HUES48 (cell line): ENCODE data around the gene PTPN3.
"Not testable (repeated sequence)": the region's sequence is repeated elsewhere in the genome, so short reads cannot be mapped to it uniquely, and the experiment has no call there.

Experiments
- H3K27ac ChIP-seq: one replicate; pipeline ENCODE4 v1.7.0; 2013; ENCODE audit warnings: low read depth, low read length, inconsistent platforms
- H3K27me3 ChIP-seq: 2 replicates; pipeline ENCODE4 v1.6.1; 2013; ENCODE audit warnings: mild to moderate bottlenecking, low read length; ENCODE audit not compliant: control insufficient read depth, insufficient read depth
- H3K36me3 ChIP-seq: 2 replicates; pipeline ENCODE4 v1.6.1; 2013; ENCODE audit warnings: low read length; ENCODE audit not compliant: control insufficient read depth, insufficient read depth
- H3K4me1 ChIP-seq: 2 replicates; pipeline ENCODE4 v1.6.1; 2013; ENCODE audit warnings: mild to moderate bottlenecking, low read length; ENCODE audit not compliant: control insufficient read depth, insufficient read depth
- H3K4me3 ChIP-seq: 2 replicates; pipeline ENCODE4 v1.5.1; 2013; ENCODE audit warnings: mild to moderate bottlenecking, low read depth, low read length
- H3K9ac ChIP-seq: 2 replicates; pipeline ENCODE4 v1.6.1; 2013; ENCODE audit warnings: mild to moderate bottlenecking, low read depth, low read length, moderate library complexity
- H3K9me3 ChIP-seq: 2 replicates; pipeline ENCODE4 v1.6.1; 2013; ENCODE audit warnings: low read length; ENCODE audit not compliant: control insufficient read depth, insufficient read depth

The PTPN3 gene

DNA sequence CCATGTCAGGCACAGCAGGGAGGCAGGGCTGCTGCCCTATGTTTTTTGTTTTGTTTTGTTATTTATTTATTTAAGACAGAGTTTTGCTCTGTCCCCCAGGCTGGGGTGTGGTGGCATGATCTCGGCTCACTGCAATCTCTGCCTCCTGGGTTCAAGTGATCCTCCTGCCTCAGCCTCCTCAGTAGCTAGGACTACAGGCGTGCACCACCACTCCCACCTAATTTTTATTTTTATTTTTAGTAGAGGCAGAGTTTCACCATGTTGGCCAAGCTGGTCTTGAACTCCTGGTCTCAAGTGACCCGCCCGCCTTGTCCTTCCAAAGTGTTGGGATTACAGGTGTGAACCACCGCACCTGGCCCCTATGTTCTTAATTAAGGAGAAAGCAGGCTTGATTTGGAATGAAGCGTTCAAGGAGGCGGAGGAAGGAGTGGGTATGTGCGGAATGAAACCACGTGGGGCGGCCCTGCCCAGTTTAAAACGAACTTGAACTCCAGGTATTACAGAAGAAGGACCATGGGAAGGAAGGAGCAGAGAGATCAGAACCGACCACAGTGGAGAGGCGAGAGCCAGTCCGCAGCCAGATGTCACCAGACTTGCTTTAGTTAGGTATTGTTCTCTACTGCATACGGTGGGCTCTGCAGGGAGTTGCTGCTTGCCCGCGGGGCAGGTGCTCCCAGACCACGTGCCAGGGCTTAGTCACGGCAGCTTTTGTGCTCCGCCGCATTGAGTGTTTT, 142.4 kb downstream of the PTPN3 start:
- H3K4me1 ChIP-seq = no peaks in the 10 kb centered on the region
- no peak overlapping the region for H3K9ac ChIP-seq
- H3K27ac ChIP-seq = no peak overlapping the region
- H3K27me3 ChIP-seq = no peaks in the 10 kb centered on the region
- H3K4me3 ChIP-seq = no peak overlapping the region
- H3K36me3 ChIP-seq = no peaks in the 10 kb centered on the region
- no peaks in the 10 kb centered on the region for H3K9me3 ChIP-seq

DNA sequence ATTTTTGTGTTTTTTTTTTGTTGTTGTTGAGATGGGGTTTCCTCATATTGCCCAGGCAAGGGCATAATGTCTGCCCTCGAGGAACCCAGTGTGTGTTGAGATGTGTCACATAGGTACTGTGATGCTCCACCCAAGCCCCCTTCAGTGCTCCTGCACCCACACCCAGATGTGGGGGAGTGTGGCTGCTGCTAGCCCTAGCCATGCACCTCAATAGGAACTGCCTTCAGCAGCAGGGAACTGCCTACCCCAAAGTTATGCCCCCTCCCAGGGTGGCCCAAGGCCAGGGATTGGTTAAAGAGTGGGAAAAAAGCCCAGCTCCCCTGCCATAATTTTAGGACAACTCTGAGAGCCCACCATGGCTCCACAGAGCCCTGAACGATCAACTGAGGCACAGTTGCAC, 143.9 kb downstream of the PTPN3 start:
- no peaks in the 10 kb centered on the region for H3K9me3 ChIP-seq
- H3K9ac ChIP-seq = no peak overlapping the region
- H3K27ac ChIP-seq = no peak overlapping the region
- no peaks in the 10 kb centered on the region for H3K36me3 ChIP-seq
- H3K27me3 ChIP-seq = no peaks in the 10 kb centered on the region
- H3K4me3 ChIP-seq = no peak overlapping the region
- no peaks in the 10 kb centered on the region for H3K4me1 ChIP-seq

DNA sequence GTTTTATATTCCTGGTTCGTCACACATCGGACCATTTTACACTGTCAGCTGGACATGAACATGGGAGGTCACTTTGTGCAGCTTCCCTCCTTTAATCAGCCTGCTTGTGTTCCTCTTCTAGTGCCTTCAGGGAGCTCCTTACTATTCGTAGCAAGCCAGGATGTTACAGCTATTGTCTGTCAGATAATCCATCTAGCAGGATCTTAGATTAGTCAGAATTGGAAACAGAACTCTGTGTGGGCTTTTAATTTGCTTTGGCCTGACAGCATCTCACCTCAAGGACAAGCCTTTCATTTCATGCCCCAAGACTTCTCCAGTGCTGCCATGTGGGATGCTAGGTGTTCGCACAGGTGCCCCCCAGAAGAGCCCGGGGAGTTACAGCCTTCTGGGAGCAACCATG, 147.1 kb downstream of the PTPN3 start:
- Histone ChIP-seq H3K36me3 (no peaks in the 10 kb centered on the region), H3K9me3 (no peaks in the 10 kb centered on the region), H3K27ac (no peak overlapping the region), H3K9ac (no peak overlapping the region), H3K4me1 (no peaks in the 10 kb centered on the region), H3K27me3 (no peaks in the 10 kb centered on the region), H3K4me3 (no peak overlapping the region)

DNA sequence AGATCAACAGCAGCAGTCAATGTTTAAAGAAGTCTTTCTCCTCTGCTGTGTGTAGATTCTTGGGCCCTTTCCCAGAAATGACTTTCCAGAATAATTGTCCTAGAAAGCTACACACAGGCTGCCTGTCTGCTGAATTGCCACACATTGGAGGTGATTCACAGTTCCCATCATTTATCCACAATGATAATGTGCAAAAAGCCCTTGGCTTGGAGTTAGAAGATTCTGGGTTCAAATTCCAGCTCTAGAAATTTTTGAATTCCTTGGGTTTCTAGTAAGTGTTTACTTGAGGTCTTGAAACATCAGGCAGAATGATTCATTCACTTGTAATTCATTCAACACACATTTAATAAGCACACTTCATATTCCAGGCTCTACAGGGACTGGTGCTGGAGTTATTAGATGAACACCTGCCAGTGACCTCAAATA, 148.7 kb downstream of the PTPN3 start:
- no peaks in the 10 kb centered on the region for H3K9me3 ChIP-seq
- H3K36me3 ChIP-seq = no peaks in the 10 kb centered on the region
- no peak overlapping the region for H3K4me3 ChIP-seq
- no peak overlapping the region for H3K27ac ChIP-seq
- H3K27me3 ChIP-seq = no peaks in the 10 kb centered on the region
- peaks cover 10% of the 10 kb centered on the region for H3K4me1 ChIP-seq
- H3K9ac ChIP-seq = no peak overlapping the region

DNA sequence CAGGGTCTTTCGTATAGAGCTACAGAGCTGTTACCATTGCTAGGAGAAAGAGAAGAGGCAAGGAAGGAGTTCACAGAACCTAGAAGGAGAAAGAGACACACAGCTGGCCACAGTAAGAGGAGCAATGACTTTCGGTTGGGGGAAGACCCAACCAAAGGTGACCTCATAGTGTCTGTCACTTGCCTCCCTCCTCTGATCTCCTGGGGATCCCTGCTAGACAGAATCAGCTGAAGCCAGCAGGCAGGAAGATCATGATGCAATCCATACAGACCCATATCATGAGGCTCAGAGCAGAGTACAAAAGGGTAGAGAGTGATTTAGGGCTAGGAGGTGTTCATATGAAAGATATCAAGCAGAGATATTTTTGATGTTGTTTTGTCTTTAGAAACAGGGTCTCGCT, 151.2 kb downstream of the PTPN3 start:
- H3K27ac ChIP-seq = no peak overlapping the region
- peaks cover 10% of the 10 kb centered on the region for H3K4me1 ChIP-seq
- H3K9me3 ChIP-seq = no peaks in the 10 kb centered on the region
- H3K4me3 ChIP-seq = no peak overlapping the region
- no peaks in the 10 kb centered on the region for H3K27me3 ChIP-seq
- no peaks in the 10 kb centered on the region for H3K36me3 ChIP-seq
- H3K9ac ChIP-seq = no peak overlapping the region

DNA sequence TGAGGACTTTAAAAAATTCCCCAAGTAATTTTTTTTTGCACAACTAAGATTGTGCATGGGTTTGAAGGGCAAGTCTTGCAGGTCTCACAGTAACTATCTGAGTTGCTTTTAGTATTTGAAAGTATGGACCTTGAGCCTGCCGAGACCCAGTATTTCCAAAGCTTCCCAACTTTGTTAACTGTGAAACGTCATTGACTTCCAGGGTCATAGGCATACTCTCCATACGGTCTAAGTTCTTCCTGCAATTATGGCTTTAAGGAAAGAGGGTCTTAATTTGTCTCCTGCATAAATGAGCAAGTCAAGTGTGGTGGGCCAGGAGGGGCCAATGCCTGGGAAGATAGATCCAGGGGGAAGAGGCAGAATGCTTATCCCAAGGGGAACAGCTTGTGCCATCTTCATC, 153.2 kb downstream of the PTPN3 start:
- H3K9me3 ChIP-seq = no peaks in the 10 kb centered on the region
- H3K36me3 ChIP-seq = no peaks in the 10 kb centered on the region
- no peak overlapping the region for H3K4me3 ChIP-seq
- H3K27me3 ChIP-seq = no peaks in the 10 kb centered on the region
- H3K9ac ChIP-seq = no peak overlapping the region
- H3K4me1 ChIP-seq = peaks cover 10% of the 10 kb centered on the region
- H3K27ac ChIP-seq = no peak overlapping the region

DNA sequence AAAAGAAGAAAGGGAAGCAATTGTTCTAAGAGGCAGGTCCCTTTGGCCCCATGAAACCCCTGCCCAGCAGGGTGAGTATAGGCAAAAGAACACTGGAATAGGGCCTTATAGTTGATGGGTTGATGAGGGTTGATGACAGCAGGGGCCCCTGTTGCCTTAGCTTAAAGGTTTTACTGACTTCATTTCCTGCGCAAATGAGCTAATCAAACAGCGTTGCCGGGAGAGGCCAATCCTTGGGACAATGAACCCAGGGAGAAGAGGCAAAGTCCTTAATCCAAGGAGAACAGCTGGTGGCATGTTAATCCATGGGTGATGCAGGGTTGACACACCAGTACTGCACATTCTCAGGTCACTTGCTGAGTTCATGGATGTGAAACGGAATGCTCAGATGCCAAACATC, 155.2 kb downstream of the PTPN3 start:
- Histone ChIP-seq H3K4me3 (no peak overlapping the region), H3K27me3 (no peaks in the 10 kb centered on the region), H3K9ac (no peak overlapping the region), H3K9me3 (no peaks in the 10 kb centered on the region), H3K4me1 (peaks cover 10% of the 10 kb centered on the region), H3K27ac (no peak overlapping the region), H3K36me3 (no peaks in the 10 kb centered on the region)

DNA sequence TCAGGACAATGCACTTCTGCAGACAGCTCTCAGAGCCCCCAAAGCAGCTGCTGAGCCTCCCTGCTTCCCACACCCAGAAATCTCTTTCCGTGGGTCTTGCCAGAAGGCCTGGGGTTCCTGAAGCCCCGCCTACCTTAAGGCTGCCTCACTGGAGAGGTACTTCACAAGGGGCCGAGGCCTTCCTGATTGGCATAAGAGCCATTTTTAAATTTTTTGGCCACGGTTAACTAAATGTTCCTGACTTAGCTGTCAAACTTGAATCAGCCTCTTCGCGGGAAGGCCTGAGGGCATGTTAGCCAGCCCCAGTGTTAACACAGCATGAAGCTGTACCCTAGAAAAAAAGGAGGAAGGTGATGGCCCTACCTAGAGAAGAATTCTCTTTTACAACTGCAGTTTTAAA, 156.5 kb downstream of the PTPN3 start:
- peaks cover 10% of the 10 kb centered on the region for H3K4me1 ChIP-seq
- no peaks in the 10 kb centered on the region for H3K27me3 ChIP-seq
- no peak overlapping the region for H3K27ac ChIP-seq
- no peaks in the 10 kb centered on the region for H3K36me3 ChIP-seq
- H3K9me3 ChIP-seq = no peaks in the 10 kb centered on the region
- H3K9ac ChIP-seq = no peak overlapping the region
- no peak overlapping the region for H3K4me3 ChIP-seq

DNA sequence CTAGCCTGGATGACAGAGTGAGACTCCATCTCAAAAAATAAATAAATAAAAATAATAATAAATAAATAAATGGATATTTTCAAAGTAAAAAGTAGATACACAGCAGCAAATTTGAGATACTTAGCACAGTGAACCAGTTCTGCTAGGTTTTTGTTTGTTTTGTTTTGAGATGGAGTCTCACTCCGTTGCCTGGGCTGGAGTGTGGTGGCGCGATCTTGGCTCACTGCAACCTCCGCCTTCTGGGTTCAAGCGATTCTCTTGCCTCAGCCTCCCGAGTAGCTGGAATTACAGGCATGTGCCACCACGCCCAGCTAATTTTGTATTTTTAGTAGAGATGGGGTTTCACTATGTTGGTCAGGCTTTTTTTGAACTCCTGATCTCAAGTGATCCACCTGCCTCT, 157.1 kb downstream of the PTPN3 start:
- not testable (repeated sequence) for H3K27me3 ChIP-seq, H3K4me3 ChIP-seq, H3K9ac ChIP-seq, H3K27ac ChIP-seq, H3K36me3 ChIP-seq, H3K9me3 ChIP-seq
- H3K4me1 ChIP-seq = peaks cover 10% of the 10 kb centered on the region

DNA sequence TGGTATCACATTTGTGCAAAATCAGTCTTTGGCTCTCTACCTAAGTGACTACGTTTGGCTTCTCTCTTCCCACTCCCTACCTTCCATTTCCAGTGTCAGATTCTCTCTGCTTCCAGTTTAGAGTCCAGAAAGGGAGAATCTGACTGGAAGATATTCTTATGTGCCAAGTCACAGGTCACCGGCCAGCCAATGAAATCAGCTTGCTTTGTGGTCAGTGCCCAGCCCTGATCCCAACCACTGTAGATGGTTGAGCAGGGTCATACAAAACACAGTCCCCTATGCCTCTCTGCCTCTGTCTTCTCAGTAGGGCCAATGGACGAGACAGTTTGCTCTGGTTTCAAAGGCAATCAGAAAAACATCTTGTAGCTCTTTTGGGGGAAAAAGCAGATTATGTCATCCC, 161.7 kb downstream of the PTPN3 start:
- Histone ChIP-seq H3K9me3 (no peaks in the 10 kb centered on the region), H3K4me3 (no peak overlapping the region), H3K36me3 (no peaks in the 10 kb centered on the region), H3K9ac (no peak overlapping the region), H3K27ac (no peak overlapping the region), H3K27me3 (no peaks in the 10 kb centered on the region), H3K4me1 (no peaks in the 10 kb centered on the region)

DNA sequence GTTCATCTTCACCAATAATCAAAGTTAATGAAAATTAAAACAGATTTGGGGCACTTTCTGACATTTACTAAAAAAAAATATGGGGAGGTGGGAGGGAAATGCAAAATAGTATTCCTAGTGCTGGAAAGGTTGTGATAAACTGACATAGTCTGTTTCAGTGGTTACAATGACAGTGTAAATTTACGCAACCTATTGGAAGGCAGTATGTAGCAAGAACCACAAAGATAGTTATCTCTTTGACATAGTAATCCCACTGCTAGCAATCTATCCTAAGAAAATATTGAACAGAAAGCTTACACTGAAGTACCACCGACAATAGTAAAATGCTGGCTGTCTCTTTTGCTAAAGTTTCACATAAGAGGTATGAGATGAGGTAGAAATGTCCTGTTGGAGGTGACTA, 162.2 kb downstream of the PTPN3 start:
- Histone ChIP-seq H3K4me3 (no peak overlapping the region), H3K27ac (no peak overlapping the region), H3K9me3 (no peaks in the 10 kb centered on the region), H3K27me3 (no peaks in the 10 kb centered on the region), H3K4me1 (no peaks in the 10 kb centered on the region), H3K9ac (no peak overlapping the region), H3K36me3 (no peaks in the 10 kb centered on the region)
